ENCODE data around the gene ASF1B.

GRCh38 chr19:14111486-14111885, 24.9 kb downstream of the ASF1B start:
- TF ChIP-seq POLR2A (IDR thresholded peaks at IDR 0.05), result no peak
- TF ChIP-seq CTCF (IDR thresholded peaks at IDR 0.05), result no peak
